Epithelial cell of proximal tubule (primary cell): ENCODE measurements around the gene TBC1D10A. TPM values are rescaled to one million over a fixed set of nuclear protein-coding genes. Genes with fewer than 3 reads are reported as not detected.

Source experiments
- DNase-seq: peaks from one replicate; pipeline ENCODE4 v3.0.0-alpha.2; 2011; ENCODE audit warnings: low read depth
- H3K4me3 ChIP-seq: 2 replicates; pipeline ENCODE4 v1.5.1; 2011; ENCODE audit warnings: low read depth, mild to moderate bottlenecking, low read length
- total RNA-seq: library from RNA; depleted of rRNA; stranded (reverse); fragments of >200 nt; gene quantifications from 2 replicates; pipeline ENCODE4 v1.2.3, GENCODE V29; 2015
- TF ChIP-seq, protein P1 (sequence below): conservative IDR thresholded peaks from 2 replicates; pipeline ENCODE4 v1.5.1; 2012; ENCODE audit warnings: low read depth, mild to moderate bottlenecking, low read length

TBC1D10A gene
- total RNA-seq, 1 donor from 2014 or later, result 22.9 TPM

DNA sequence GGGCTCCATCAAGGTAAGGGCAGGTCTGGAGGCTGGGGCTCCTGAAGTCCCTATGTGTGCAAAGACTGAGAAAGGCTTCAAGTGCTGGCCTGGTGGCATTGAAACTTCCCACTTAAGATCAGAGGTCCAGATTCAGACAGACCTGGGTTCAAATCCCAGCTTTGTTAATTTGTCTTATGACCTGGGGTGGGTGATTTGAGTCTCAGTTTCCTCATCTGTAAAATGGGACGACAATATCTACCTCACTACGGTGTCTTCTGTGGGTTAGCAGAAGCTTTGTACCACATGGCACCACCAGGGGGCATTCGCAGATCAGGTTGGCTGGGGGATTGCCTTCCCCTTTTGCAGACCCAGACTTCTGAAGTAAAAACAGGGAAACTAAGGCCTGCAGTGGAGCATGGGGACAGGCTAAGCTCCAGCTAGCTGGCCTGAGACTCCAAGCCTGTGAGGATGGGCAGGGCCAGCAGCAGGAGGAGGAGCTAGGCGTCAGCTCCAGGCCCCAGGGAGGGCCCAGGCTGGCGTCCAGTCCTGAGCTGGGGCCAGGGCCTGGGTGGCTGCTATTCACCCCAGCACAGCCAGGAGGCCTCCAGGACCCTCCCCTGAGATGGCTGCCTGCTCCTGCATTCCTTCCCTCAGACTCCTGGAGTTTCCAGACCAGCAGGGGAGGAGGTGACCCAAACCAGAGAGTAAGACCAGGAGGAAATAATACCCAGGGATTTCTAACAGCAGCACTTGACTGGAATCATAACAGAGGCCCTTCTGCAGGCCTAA, 38.9 kb downstream of the TBC1D10A start:
- TF ChIP-seq, protein P1, sequence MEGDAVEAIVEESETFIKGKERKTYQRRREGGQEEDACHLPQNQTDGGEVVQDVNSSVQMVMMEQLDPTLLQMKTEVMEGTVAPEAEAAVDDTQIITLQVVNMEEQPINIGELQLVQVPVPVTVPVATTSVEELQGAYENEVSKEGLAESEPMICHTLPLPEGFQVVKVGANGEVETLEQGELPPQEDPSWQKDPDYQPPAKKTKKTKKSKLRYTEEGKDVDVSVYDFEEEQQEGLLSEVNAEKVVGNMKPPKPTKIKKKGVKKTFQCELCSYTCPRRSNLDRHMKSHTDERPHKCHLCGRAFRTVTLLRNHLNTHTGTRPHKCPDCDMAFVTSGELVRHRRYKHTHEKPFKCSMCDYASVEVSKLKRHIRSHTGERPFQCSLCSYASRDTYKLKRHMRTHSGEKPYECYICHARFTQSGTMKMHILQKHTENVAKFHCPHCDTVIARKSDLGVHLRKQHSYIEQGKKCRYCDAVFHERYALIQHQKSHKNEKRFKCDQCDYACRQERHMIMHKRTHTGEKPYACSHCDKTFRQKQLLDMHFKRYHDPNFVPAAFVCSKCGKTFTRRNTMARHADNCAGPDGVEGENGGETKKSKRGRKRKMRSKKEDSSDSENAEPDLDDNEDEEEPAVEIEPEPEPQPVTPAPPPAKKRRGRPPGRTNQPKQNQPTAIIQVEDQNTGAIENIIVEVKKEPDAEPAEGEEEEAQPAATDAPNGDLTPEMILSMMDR, result peak; percentile 66
- peak overlapping the region; percentile 89 for H3K4me3 ChIP-seq
- peak; percentile 68 for DNase-seq

DNA sequence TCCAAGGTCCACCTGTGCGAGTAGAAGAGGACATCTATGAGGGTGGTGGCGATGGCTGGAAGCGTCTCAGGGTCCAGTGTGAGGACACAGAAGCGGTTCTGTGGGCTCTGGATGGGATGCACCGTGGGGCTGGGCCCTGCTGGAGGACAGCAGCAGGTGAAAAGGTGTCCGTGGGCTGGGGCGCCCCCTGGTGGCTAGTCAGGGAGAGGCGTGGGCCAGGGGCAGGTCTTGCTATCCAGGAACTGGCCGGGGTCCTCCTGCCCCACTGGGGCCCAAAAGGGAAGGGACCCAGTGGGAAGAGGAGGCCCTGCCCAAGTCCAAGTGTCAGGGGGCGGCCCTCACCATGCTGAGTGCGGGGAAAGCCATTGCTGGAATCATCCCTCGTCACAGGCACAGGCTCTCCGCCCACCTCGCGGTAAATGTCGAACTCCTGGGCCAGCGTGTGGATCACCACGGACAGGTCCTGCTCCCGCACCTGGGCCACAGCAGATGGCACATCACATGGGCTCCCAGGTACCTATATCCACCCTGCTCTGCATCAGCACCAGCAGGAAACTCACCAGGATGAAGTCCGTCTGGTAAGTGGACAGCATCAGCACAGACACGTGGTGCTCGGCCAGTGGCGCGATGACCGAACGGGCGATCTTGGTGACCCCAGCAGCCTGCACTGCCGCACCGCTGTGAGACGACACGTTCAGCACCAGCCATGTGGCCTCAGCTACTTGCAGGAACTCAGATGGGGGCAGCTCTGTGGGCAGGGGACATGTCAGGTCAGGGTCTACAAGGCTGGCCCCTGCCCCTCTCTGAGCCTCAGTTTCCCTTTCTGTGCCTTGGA, 39.7 kb downstream of the TBC1D10A start:
- no peak overlapping the region for H3K4me3 ChIP-seq
- DNase-seq, result no peak
- TF ChIP-seq, protein P1, result peak; percentile 90

DNA sequence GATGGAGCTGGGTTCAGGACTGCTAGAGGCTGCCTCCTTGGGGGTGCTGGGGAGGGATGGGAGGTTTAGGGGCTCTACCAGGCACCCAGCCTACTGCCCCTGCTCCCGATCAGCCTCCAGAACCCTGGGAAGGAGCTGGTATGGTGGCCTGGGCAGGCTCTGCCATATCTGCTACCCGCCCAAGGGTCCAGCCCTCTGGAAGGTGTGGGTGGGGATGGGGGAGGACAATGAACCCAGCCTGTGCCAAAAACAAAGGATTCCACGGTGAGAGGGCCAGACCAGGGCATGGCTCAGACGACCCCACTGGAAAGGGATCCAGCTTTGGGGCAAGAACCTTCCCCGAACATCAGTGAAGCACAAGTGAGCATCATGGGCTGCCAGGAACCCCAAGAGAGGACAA, 40.4 kb downstream of the TBC1D10A start:
- no peak overlapping the region for H3K4me3 ChIP-seq
- no peak for DNase-seq
- TF ChIP-seq, protein P1, result no peak

DNA sequence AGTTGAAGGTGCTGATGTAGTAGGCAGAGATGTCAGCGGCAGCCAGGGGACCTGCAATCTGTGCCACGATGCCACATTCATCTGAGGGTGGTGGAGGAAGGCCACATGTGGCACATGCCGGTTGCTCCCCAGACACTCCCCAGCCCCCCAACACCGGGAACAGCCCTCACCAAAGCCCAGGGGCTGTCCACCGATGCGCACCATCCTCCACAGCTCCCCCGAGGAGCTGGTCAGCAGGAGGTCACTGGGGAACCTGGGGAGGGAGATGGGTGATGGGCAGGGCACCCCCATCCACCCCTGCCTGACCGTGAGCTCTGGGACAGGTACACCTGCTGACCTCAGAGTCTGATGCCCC, 40.9 kb downstream of the TBC1D10A start:
- no peak overlapping the region for H3K4me3 ChIP-seq
- no peak for DNase-seq
- TF ChIP-seq, protein P1, result no peak

DNA sequence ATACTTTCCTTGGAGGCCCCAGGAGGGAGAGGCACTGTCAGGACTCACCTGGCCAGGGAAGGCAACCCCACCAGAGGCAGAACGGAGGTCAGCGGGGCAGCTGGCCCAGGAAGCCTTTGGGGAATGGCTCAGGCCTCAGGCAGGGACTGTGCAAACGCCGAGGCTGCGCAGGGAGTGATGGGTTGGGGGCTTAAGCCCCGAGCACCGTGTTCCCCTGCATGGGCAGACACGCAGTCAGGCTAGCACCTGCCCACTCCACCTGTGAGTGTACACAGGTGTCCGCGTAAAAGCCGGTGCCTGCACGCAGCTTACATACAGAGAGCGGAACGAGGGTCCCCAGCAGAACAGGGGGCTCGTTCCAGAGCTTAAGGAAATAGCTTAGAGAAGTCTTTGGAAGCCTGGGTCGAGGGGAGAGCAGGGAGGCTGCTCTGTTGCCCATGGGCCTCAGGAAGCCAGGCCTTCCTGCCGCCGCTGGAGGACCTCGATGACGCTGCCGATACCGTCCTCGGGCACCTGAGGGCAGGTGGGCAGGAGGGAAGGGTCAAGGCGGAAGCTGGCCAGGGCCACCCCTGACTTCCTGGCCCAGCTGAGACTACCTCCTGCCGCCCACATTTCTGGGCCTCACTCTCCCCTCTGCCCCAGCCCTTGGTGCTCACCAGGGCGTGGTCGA, 41.4 kb downstream of the TBC1D10A start:
- no peak overlapping the region for H3K4me3 ChIP-seq
- TF ChIP-seq, protein P1, result no peak

DNA sequence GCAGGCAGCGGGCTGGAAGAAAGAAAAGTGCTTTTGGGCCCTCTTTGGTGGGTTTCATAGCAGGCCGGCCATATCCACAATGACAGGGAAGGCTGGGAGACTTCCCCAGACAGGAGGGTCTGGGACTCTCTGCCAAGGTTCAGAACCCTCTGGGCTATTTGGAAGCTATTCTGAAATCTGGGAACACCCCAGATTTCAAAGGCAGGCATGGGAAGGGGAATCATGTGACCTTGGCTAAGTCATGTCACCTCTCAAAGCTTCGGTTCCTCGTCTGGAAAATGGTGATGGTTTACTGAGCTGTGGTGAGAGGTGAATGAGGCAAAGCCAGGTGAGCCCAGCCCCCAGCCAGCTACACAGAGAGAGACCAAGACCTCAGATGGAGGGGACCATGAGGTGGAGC, 42.1 kb downstream of the TBC1D10A start:
- H3K4me3 ChIP-seq, result no peak overlapping the region
- DNase-seq, result no peak
- TF ChIP-seq, protein P1, result no peak

More for the DNA sequence above, 41.4 kb downstream of the TBC1D10A start:
- no peak for DNase-seq
